K562 (cell line): ENCODE results near the gene SMG1. TPM values are rescaled to one million over a fixed set of nuclear protein-coding genes. Genes with fewer than 3 reads are reported as not detected.

Source experiments
- CBX8 ChIP-seq: fragments of 200-600 bp; sonication (generic); IDR thresholded peaks from 2 replicates; pipeline ENCODE4 v1.6.1; 2012; ENCODE audit warnings: borderline replicate concordance, mixed run types, low read depth, mild to moderate bottlenecking, moderate library complexity, mixed read lengths, low read length, control low read depth, inconsistent platforms; ENCODE audit not compliant: poor library complexity, severe bottlenecking; ENCODE audit errors: extremely low read depth
- FOS ChIP-seq: IDR thresholded peaks from 3 replicates; pipeline ENCODE4 v1.6.1; 2011; ENCODE audit not compliant: insufficient read length; ENCODE audit errors: extremely low read depth
- FOXJ2 ChIP-seq: fragments of 200-800 bp; sonication (Bioruptor generic); IDR thresholded peaks from 2 replicates; pipeline ENCODE4 v1.6.1; 2016; ENCODE audit warnings: missing genetic modification characterization, missing compliant biosample characterization
- FUS ChIP-seq: fragments of 200-400 bp; formaldehyde crosslinking; optimal IDR thresholded peaks from 2 replicates; pipeline ENCODE3; 2017; ENCODE audit warnings: low read depth, low read length
- ILK ChIP-seq: fragments of 450-650 bp; IDR thresholded peaks from 2 replicates; pipeline ENCODE4 v1.6.1; 2016; ENCODE audit warnings: missing genetic modification characterization, low read depth, mild to moderate bottlenecking, missing compliant biosample characterization, moderate library complexity, borderline replicate concordance
- MAFF ChIP-seq: IDR thresholded peaks from 2 replicates; pipeline ENCODE4 v1.6.1; 2012; ENCODE audit warnings: low read length, improper control_type of control experiment
- POLR2G ChIP-seq: fragments of 200-400 bp; formaldehyde crosslinking; IDR thresholded peaks from 2 replicates; pipeline ENCODE4 v1.6.1; 2017; ENCODE audit warnings: low read depth, mild to moderate bottlenecking, antibody characterized with exemption, low read length, moderate library complexity
- RB1 ChIP-seq: fragments of 450-650 bp; IDR thresholded peaks from 2 replicates; pipeline ENCODE4 v1.6.1; 2017; ENCODE audit warnings: low read depth, mild to moderate bottlenecking
- RNF2 ChIP-seq: sonication (generic); IDR thresholded peaks from 2 replicates; pipeline ENCODE4 v1.6.1; 2016
- SMAD4 ChIP-seq: fragments of 250-450 bp; sonication (Bioruptor Pico); conservative IDR thresholded peaks from 2 replicates; pipeline ENCODE4 v1.8.0; 2021; ENCODE audit warnings: inconsistent platforms, mild to moderate bottlenecking, moderate library complexity
- SNIP1 ChIP-seq: fragments of 450-650 bp; IDR thresholded peaks from 2 replicates; pipeline ENCODE4 v1.7.1; 2017; ENCODE audit warnings: low read depth, mild to moderate bottlenecking
- TCF7L2 ChIP-seq: fragments of 150-350 bp; IDR thresholded peaks from 2 replicates; pipeline ENCODE4 v1.6.1; 2016; ENCODE audit warnings: low read depth, mild to moderate bottlenecking, low read length, moderate library complexity
- XRCC3 ChIP-seq: fragments of 450-650 bp; IDR thresholded peaks from 2 replicates; pipeline ENCODE4 v1.6.1; 2017; ENCODE audit warnings: mild to moderate bottlenecking, moderate library complexity
- ZNF133 ChIP-seq: fragments of 250-450 bp; sonication (Bioruptor Pico); IDR thresholded peaks from 2 replicates; pipeline ENCODE4 v1.4.0; 2020; ENCODE audit warnings: mild to moderate bottlenecking
- ZNF174 ChIP-seq: fragments of 250-450 bp; sonication (Bioruptor Pico); IDR thresholded peaks from 2 replicates; pipeline ENCODE4 v1.4.0; 2020; ENCODE audit warnings: mild to moderate bottlenecking
- ZNF184 ChIP-seq: sonication (generic); formaldehyde crosslinking; IDR thresholded peaks from 2 replicates; pipeline ENCODE4 v1.5.0; 2020; ENCODE audit warnings: missing genetic modification reagents
- ZNF586 ChIP-seq: fragments of 450-650 bp; formaldehyde crosslinking; conservative IDR thresholded peaks from 2 replicates; pipeline ENCODE4 v1.4.0; 2020; ENCODE audit warnings: mild to moderate bottlenecking, moderate library complexity
- ZNF75A ChIP-seq: fragments of 450-650 bp; formaldehyde crosslinking; IDR thresholded peaks from 2 replicates; pipeline ENCODE4 v1.4.0; 2020; ENCODE audit warnings: mild to moderate bottlenecking
- ZNF766 ChIP-seq: fragments of 200-800 bp; sonication (Bioruptor generic); conservative IDR thresholded peaks from 2 replicates; pipeline ENCODE4 v1.6.1; 2016; ENCODE audit warnings: missing genetic modification characterization, missing compliant biosample characterization
- ZZZ3 ChIP-seq: fragments of 450-650 bp; IDR thresholded peaks from 2 replicates; pipeline ENCODE4 v1.6.1; 2016; ENCODE audit warnings: antibody characterized with exemption, mild to moderate bottlenecking, moderate library complexity
- polyA plus RNA-seq, 8 experiments: library from polyadenylated mRNA; depleted of rRNA in 4 of 8; stranded (reverse) in 5 of 8; unstranded in 3 of 8; fragments of >200 nt; fragmentation: Nextera tagmentation in 2 of 8; fragmentation: Illumina TruSeq in 1 of 8; extraction: Ambion mirVana in 2 of 8; extraction: Trizol in 1 of 8; gene quantifications; 2 replicates each; pipeline versions ENCODE4 v1.2.1 to v1.2.3, GENCODE V29; 2011 to 2014; ENCODE audit warnings: inconsistent platforms in 1 of 8, missing spikeins in 1 of 8
- total RNA-seq, 7 experiments: library from RNA; depleted of rRNA in 6 of 7; stranded (reverse); fragments of >200 nt in 6 of 7; fragmentation: Illumina TruSeq in 2 of 7; extraction: Trizol in 2 of 7; gene quantifications; 2 replicates each; pipeline versions ENCODE4 v1.2.1 to v1.2.3, GENCODE V29; 2011 to 2021; ENCODE audit warnings: low replicate concordance in 1 of 7
- TF ChIP-seq, protein P1 (sequence below): IDR thresholded peaks from 2 replicates; pipeline ENCODE4 v1.6.1; 2011; ENCODE audit not compliant: insufficient read length; ENCODE audit errors: extremely low read depth
- TF ChIP-seq, protein P2 (sequence below): fragments of 200-800 bp; sonication (Bioruptor generic); IDR thresholded peaks from 2 replicates; pipeline ENCODE4 v1.6.1; 2016; ENCODE audit warnings: missing genetic modification characterization, missing compliant biosample characterization

Gene SMG1
- total and polyA plus RNA-seq, 9 of the 15 experiments (the other 6 are each of a cell fraction or from before 2014, with no cell fraction given): 3.4 to 54.8 (median 32.0) TPM

DNA sequence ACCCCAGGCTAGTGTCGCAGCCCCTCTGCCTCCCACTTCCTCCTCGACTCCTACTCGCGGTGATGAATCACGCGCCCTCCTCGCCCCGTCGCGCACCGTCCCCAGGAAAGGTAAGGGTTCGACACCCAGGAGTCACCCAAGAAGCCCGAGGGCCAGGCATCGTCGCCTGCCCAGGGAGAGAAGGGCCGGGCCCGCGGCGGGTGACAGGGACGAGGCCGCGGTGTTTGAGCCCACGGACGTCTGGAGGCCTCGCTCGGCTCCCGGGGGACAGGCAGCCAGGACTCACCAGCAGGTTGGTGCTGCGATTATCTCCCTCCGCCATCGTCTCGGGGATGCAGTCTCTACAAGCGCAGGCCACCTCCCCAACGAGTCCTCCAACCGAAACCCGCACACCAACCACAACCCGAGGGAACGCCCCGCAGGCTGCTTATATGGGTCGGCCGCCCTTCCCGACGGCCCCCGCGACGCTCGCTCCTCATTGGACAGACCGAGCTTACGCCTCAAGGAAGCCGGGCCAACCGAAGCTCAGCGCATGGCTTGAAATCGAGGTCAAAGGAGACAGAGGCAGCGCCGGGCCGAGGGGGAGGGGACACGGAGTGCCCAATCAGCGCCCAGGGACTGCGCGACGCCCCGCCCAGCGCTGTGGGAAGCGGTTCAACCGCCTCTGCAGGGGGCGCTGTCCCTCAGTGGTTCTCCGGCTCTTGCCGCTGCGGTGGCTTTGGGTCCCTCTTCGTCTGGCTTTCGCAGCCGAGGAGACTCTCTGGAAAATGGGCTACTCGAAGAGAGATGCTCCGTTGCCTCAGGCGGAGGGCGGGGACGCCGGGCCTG is 124.8 kb downstream of the SMG1 start, which contains the start of gene ARL6IP1 (continued):
- TF ChIP-seq RB1 (peak; percentile 52; the same call in 1 of the 2 replicates), FOXJ2 (tag) (no peak), SNIP1 (no peak), ZNF75A (CRISPR knock-in tag) (no peak), MAFF (no peak), XRCC3 (no peak), ZNF586 (CRISPR knock-in tag) (no peak), CBX8 (no peak), ZNF766 (CRISPR knock-in tag) (no peak), ZNF174 (no peak), TCF7L2 (no peak), RNF2 (peak; percentile 8; the same call in 1 of the 2 replicates), ZZZ3 (no peak), SMAD4 (peak; percentile 94), ILK (tag) (no peak), ZNF133 (no peak), POLR2G (peak; percentile 100), FOS (peak; percentile 84), ZNF184 (no peak), FUS (no peak)
- TF ChIP-seq, protein P1, sequence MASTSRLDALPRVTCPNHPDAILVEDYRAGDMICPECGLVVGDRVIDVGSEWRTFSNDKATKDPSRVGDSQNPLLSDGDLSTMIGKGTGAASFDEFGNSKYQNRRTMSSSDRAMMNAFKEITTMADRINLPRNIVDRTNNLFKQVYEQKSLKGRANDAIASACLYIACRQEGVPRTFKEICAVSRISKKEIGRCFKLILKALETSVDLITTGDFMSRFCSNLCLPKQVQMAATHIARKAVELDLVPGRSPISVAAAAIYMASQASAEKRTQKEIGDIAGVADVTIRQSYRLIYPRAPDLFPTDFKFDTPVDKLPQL: peak; percentile 89
- TF ChIP-seq, protein P2, sequence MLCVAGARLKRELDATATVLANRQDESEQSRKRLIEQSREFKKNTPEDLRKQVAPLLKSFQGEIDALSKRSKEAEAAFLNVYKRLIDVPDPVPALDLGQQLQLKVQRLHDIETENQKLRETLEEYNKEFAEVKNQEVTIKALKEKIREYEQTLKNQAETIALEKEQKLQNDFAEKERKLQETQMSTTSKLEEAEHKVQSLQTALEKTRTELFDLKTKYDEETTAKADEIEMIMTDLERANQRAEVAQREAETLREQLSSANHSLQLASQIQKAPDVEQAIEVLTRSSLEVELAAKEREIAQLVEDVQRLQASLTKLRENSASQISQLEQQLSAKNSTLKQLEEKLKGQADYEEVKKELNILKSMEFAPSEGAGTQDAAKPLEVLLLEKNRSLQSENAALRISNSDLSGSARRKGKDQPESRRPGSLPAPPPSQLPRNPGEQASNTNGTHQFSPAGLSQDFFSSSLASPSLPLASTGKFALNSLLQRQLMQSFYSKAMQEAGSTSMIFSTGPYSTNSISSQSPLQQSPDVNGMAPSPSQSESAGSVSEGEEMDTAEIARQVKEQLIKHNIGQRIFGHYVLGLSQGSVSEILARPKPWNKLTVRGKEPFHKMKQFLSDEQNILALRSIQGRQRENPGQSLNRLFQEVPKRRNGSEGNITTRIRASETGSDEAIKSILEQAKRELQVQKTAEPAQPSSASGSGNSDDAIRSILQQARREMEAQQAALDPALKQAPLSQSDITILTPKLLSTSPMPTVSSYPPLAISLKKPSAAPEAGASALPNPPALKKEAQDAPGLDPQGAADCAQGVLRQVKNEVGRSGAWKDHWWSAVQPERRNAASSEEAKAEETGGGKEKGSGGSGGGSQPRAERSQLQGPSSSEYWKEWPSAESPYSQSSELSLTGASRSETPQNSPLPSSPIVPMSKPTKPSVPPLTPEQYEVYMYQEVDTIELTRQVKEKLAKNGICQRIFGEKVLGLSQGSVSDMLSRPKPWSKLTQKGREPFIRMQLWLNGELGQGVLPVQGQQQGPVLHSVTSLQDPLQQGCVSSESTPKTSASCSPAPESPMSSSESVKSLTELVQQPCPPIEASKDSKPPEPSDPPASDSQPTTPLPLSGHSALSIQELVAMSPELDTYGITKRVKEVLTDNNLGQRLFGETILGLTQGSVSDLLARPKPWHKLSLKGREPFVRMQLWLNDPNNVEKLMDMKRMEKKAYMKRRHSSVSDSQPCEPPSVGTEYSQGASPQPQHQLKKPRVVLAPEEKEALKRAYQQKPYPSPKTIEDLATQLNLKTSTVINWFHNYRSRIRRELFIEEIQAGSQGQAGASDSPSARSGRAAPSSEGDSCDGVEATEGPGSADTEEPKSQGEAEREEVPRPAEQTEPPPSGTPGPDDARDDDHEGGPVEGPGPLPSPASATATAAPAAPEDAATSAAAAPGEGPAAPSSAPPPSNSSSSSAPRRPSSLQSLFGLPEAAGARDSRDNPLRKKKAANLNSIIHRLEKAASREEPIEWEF (CRISPR knock-in tag): no peak
